Measurements from ENCODE around the gene SPDL1.

DNA sequence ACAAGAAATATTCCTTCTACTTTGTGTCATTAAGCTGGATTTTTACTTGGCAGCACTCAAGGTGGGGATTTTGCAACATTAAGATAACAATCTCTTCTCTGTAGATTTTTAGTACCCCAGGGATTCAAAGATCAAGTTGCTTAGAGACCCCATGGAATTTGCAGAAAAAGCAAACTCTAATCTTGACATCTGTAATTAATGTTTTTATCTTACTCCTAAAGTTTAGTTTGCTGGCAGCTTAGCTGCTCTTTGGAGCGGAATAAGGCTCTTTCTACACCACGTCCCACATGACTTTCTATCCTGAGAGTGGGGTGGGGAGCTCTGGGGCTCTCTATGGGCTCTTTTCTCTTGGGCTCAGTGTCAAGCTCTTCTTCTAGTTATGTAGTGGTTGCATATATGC is 21.7 kb upstream of the SPDL1 start:
- TF ChIP-seq, protein P1, sequence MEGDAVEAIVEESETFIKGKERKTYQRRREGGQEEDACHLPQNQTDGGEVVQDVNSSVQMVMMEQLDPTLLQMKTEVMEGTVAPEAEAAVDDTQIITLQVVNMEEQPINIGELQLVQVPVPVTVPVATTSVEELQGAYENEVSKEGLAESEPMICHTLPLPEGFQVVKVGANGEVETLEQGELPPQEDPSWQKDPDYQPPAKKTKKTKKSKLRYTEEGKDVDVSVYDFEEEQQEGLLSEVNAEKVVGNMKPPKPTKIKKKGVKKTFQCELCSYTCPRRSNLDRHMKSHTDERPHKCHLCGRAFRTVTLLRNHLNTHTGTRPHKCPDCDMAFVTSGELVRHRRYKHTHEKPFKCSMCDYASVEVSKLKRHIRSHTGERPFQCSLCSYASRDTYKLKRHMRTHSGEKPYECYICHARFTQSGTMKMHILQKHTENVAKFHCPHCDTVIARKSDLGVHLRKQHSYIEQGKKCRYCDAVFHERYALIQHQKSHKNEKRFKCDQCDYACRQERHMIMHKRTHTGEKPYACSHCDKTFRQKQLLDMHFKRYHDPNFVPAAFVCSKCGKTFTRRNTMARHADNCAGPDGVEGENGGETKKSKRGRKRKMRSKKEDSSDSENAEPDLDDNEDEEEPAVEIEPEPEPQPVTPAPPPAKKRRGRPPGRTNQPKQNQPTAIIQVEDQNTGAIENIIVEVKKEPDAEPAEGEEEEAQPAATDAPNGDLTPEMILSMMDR (IDR thresholded peaks at IDR 0.05): no peak
- no peak for TF ChIP-seq EZH2 (IDR thresholded peaks at IDR 0.05; ENCODE audit: borderline replicate concordance, insufficient read depth, low read depth, low read length, poor library complexity, severe bottlenecking)

All from B cell (primary cell).